Measurements from ENCODE around the gene NEK2. TPM values are rescaled to one million over a fixed set of nuclear protein-coding genes. Genes with fewer than 3 reads are reported as not detected.

Gene NEK2
- total RNA-seq, 1 experiment from 2014 or later: 50.2 TPM

GRCh38 chr1:211680752-211681327, 5.4 kb upstream of the NEK2 start:
- H3K4me3 ChIP-seq (replicated peaks in 1 of 2; ENCODE audit: low read depth in 1 of 2, low read length in 2 of 2): no peak overlapping the region
- BruUV-seq (replicated peaks): no TSS peak
- no peaks in the 10 kb centered on the region for H3K9me2 ChIP-seq (ENCODE audit: insufficient read depth)
- no peaks in the 10 kb centered on the region for H3K79me2 ChIP-seq (ENCODE audit: insufficient read depth, low read length)
- peak overlapping the region; percentile 22; the same call in 1 of the 2 replicates for H3K4me2 ChIP-seq (ENCODE audit: low read length)
- ChIA-PET CTCF (interaction anchor here (0.5 to 3.8 kb wide), 36 partner anchors 9 to 1070 kb away, joined by 3 to 72 read pairs (median 4); partner anchors contain the start of genes DTL and INTS7), POLR2A (interaction anchor here (1.5 kb wide), 1 partner anchor 354 kb away, joined by 11 read pairs; the partner anchor contains the start of genes DTL and INTS7), RAD21 (ENCODE audit: low non-redundant PET in 1 of 2, low total read pairs in 2 of 2, uncharacterized antibody in 2 of 2, unreplicated experiment in 2 of 2) (interaction anchor here (0.9 to 1.7 kb wide), 9 partner anchors 16 to 775 kb away, joined by 3 to 17 read pairs (median 5); partner anchors contain the start of genes DTL (in 2 of the 2) and INTS7 (in 2 of the 2))
- DNase-seq (ENCODE audit: low read depth, low spot score): peak; percentile 85
- no peaks in the 10 kb centered on the region for H4K20me1 ChIP-seq (ENCODE audit: insufficient read depth)
- H3K4me1 ChIP-seq (ENCODE audit: control insufficient read depth in 1 of 2, insufficient read depth in 2 of 2, low read length in 2 of 2): peaks cover 0 to 13% of the 10 kb centered on the region in 2 experiments; a peak in 3 of 4 replicates
- peak overlapping the region; percentile 97 for H2AFZ ChIP-seq (ENCODE audit: low read depth, low read length, poor library complexity, severe bottlenecking)
- H3K27me3 ChIP-seq (ENCODE audit: insufficient read depth, low read length): no peaks in the 10 kb centered on the region
- no peak overlapping the region for H3K27ac ChIP-seq (ENCODE audit: low read depth, low read length)
- no peaks in the 10 kb centered on the region for H3K36me3 ChIP-seq (ENCODE audit: control insufficient read depth in 1 of 2, insufficient read depth in 2 of 2, low read length in 2 of 2)
- H3K9me3 ChIP-seq (ENCODE audit: control insufficient read depth in 1 of 2, insufficient read depth in 1 of 2, low read depth in 1 of 2, low read length in 2 of 2): no peaks in the 10 kb centered on the region
- intact Hi-C loops (cut with micrococcal nuclease): loop anchor here (1.0 to 10.0 kb wide), 5 partner anchors 354 to 1101 kb away; partner anchors contain the start of genes DTL and INTS7
- peak; percentile 88 for ATAC-seq
- H3K9ac ChIP-seq (ENCODE audit: low read length): no peak overlapping the region
- TF ChIP-seq POLR2AphosphoS5 (IDR thresholded peaks at IDR 0.05; ENCODE audit: low read depth, low read length): no peak
- no peak for TF ChIP-seq ELF1 (IDR thresholded peaks at IDR 0.05; ENCODE audit: borderline replicate concordance, low read depth)
- peak; percentile 21 for TF ChIP-seq YY1 (IDR thresholded peaks at IDR 0.05; ENCODE audit: extremely low read depth, insufficient replicate concordance, low read depth, low read length)
- TF ChIP-seq, protein P1, sequence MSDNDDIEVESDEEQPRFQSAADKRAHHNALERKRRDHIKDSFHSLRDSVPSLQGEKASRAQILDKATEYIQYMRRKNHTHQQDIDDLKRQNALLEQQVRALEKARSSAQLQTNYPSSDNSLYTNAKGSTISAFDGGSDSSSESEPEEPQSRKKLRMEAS (IDR thresholded peaks at IDR 0.05): no peak; the same call in 1 of the 2 replicates
- TF ChIP-seq, protein P2, sequence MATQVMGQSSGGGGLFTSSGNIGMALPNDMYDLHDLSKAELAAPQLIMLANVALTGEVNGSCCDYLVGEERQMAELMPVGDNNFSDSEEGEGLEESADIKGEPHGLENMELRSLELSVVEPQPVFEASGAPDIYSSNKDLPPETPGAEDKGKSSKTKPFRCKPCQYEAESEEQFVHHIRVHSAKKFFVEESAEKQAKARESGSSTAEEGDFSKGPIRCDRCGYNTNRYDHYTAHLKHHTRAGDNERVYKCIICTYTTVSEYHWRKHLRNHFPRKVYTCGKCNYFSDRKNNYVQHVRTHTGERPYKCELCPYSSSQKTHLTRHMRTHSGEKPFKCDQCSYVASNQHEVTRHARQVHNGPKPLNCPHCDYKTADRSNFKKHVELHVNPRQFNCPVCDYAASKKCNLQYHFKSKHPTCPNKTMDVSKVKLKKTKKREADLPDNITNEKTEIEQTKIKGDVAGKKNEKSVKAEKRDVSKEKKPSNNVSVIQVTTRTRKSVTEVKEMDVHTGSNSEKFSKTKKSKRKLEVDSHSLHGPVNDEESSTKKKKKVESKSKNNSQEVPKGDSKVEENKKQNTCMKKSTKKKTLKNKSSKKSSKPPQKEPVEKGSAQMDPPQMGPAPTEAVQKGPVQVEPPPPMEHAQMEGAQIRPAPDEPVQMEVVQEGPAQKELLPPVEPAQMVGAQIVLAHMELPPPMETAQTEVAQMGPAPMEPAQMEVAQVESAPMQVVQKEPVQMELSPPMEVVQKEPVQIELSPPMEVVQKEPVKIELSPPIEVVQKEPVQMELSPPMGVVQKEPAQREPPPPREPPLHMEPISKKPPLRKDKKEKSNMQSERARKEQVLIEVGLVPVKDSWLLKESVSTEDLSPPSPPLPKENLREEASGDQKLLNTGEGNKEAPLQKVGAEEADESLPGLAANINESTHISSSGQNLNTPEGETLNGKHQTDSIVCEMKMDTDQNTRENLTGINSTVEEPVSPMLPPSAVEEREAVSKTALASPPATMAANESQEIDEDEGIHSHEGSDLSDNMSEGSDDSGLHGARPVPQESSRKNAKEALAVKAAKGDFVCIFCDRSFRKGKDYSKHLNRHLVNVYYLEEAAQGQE (IDR thresholded peaks at IDR 0.05; ENCODE audit: low read depth): no peak
- no peak for TF ChIP-seq TCF7L2 (IDR thresholded peaks at IDR 0.05; ENCODE audit: borderline replicate concordance, extremely low read depth, insufficient read depth, insufficient read length)
- TF ChIP-seq EZH2 (IDR thresholded peaks at IDR 0.05): no peak
- TF ChIP-seq, protein P3, sequence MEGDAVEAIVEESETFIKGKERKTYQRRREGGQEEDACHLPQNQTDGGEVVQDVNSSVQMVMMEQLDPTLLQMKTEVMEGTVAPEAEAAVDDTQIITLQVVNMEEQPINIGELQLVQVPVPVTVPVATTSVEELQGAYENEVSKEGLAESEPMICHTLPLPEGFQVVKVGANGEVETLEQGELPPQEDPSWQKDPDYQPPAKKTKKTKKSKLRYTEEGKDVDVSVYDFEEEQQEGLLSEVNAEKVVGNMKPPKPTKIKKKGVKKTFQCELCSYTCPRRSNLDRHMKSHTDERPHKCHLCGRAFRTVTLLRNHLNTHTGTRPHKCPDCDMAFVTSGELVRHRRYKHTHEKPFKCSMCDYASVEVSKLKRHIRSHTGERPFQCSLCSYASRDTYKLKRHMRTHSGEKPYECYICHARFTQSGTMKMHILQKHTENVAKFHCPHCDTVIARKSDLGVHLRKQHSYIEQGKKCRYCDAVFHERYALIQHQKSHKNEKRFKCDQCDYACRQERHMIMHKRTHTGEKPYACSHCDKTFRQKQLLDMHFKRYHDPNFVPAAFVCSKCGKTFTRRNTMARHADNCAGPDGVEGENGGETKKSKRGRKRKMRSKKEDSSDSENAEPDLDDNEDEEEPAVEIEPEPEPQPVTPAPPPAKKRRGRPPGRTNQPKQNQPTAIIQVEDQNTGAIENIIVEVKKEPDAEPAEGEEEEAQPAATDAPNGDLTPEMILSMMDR (IDR thresholded peaks at IDR 0.05 in 2 of 3, conservative IDR thresholded peaks at IDR 0.05 in 1 of 3; ENCODE audit: borderline replicate concordance in 1 of 3, insufficient read depth in 1 of 3, low read depth in 2 of 3, low read length in 2 of 3): peak; percentile 64 to 94 (median 75)
- no peak for TF ChIP-seq ZBTB33 (IDR thresholded peaks at IDR 0.05; ENCODE audit: extremely low read depth, insufficient replicate concordance, low read length)
- no peak for TF ChIP-seq EZH2phosphoT487 (IDR thresholded peaks at IDR 0.05; ENCODE audit: borderline replicate concordance)
- TF ChIP-seq SIN3A (IDR thresholded peaks at IDR 0.05; ENCODE audit: low read depth): no peak
- no peak for TF ChIP-seq ZNF274 (IDR thresholded peaks at IDR 0.05; ENCODE audit: low read depth, low read length)
- no peak for TF ChIP-seq ZFX (IDR thresholded peaks at IDR 0.05)
- no peak for TF ChIP-seq SP1 (IDR thresholded peaks at IDR 0.05; ENCODE audit: low read depth)
- TF ChIP-seq RAD21 (IDR thresholded peaks at IDR 0.05; ENCODE audit: low read depth): peak; percentile 97
- TF ChIP-seq SRF (IDR thresholded peaks at IDR 0.05; ENCODE audit: low read depth): no peak
- TF ChIP-seq FOSL1 (IDR thresholded peaks at IDR 0.05; ENCODE audit: low read depth): no peak
- TF ChIP-seq POLR2A (IDR thresholded peaks at IDR 0.05; ENCODE audit: borderline replicate concordance, extremely low read depth, insufficient read depth, insufficient read length): no peak
- TF ChIP-seq CBX3 (IDR thresholded peaks at IDR 0.05; ENCODE audit: low read depth): no peak
